GM12878 (cell line): ENCODE data around the gene EDA2R. TPM values are rescaled to one million over a fixed set of nuclear protein-coding genes. Genes with fewer than 3 reads are reported as not detected.

Experiments
- ATAC-seq: fragments of 200-7000 bp; cut with Tn5 transposase; 3 replicates; pipeline ENCODE4 v1.9.1; 2020; ENCODE audit warnings: mild to moderate bottlenecking, moderate library complexity
- BruUV-seq: library from RNA; stranded (reverse); fragments of 400-500 nt; replicated peaks from 2 replicates; lab custom pipeline; 2021; lab: Mats Ljungman, UMichigan
- CTCF ChIA-PET: fragments of 300-600 bp; sonication (Branson Sonifier 250); formaldehyde crosslinking; extraction: SDS; loops from one replicate; lab custom pipeline; 2021; ENCODE audit warnings: inconsistent platforms; lab: Yijun Ruan, JAX
- POLR2A ChIA-PET: fragments of 350-600 bp; formaldehyde crosslinking; extraction: SDS; loops from one replicate; lab custom pipeline; 2021; ENCODE audit warnings: inconsistent platforms; lab: Charles Lee
- RAD21 ChIA-PET: fragments of 300-600 bp; sonication (Branson Sonifier 250); formaldehyde crosslinking; loops from one replicate; lab custom pipeline; 2023; ENCODE audit warnings: antibody characterized with exemption; ENCODE audit not compliant: unreplicated experiment; lab: Charles Lee
- SMC1A ChIA-PET: fragments of 300-600 bp; sonication (Branson Sonifier 250); formaldehyde crosslinking; loops from one replicate; lab custom pipeline; 2023; ENCODE audit not compliant: unreplicated experiment, uncharacterized antibody; lab: Charles Lee
- DNase-seq: peaks from one replicate; pipeline ENCODE4 v3.0.0-alpha.2; 2011; ENCODE audit warnings: low read depth, low spot score
- FAIRE-seq: peaks from 3 replicates; lab custom pipeline; 2011; peaks lifted over from hg19 to GRCh38; lab: Jason Lieb, UNC
- H2AFZ ChIP-seq: 2 replicates; pipeline ENCODE4 v1.6.0; 2011; ENCODE audit warnings: low read depth, low read length, control low read depth; ENCODE audit not compliant: control insufficient read depth
- H3K27ac ChIP-seq: 2 replicates; pipeline ENCODE4 v1.5.1; 2011; ENCODE audit warnings: control low read depth; ENCODE audit not compliant: control insufficient read depth, insufficient read depth
- H3K27me3 ChIP-seq, 2 experiments: replicated peaks in 1 of 2; 2 replicates each; pipeline versions ENCODE4 v1.6.0 to v1.6.1; 2011; ENCODE audit warnings: low read length in 1 of 2; ENCODE audit not compliant: control insufficient read depth in 2 of 2, insufficient read depth in 2 of 2
- H3K36me3 ChIP-seq, 2 experiments: 2 replicates each; pipeline ENCODE4 v1.5.1; 2011; ENCODE audit warnings: low read length in 1 of 2; ENCODE audit not compliant: control insufficient read depth in 2 of 2, insufficient read depth in 2 of 2
- H3K4me1 ChIP-seq: 2 replicates; pipeline ENCODE4 v1.6.1; 2011; ENCODE audit warnings: mild to moderate bottlenecking, low read length, moderate library complexity, mixed read lengths; ENCODE audit not compliant: control insufficient read depth, insufficient read depth
- H3K4me2 ChIP-seq: 2 replicates; pipeline ENCODE4 v1.6.0; 2011; ENCODE audit warnings: control low read depth; ENCODE audit not compliant: control insufficient read depth, insufficient read depth
- H3K4me3 ChIP-seq: fragments of 200-600 bp; sonication (generic); 2 replicates; pipeline ENCODE4 v1.5.1; 2016
- H3K79me2 ChIP-seq: 2 replicates; pipeline ENCODE4 v1.6.0; 2011; ENCODE audit warnings: low read length; ENCODE audit not compliant: control insufficient read depth, insufficient read depth
- H3K9ac ChIP-seq: 2 replicates; pipeline ENCODE4 v1.8.0; 2011; ENCODE audit warnings: low read length, control low read depth, mixed read lengths; ENCODE audit not compliant: control insufficient read depth, insufficient read depth
- H3K9me3 ChIP-seq: replicated peaks from 3 replicates; pipeline ENCODE4 v1.5.1; 2011; ENCODE audit warnings: mild to moderate bottlenecking, low read length; ENCODE audit not compliant: control insufficient read depth, insufficient read depth
- H4K20me1 ChIP-seq: 2 replicates; pipeline ENCODE4 v1.6.0; 2011; ENCODE audit not compliant: control insufficient read depth, insufficient read depth
- ATF2 ChIP-seq: IDR thresholded peaks from 2 replicates; pipeline ENCODE4 v1.6.1; 2012; ENCODE audit warnings: low read length, inconsistent platforms
- BCLAF1 ChIP-seq: fragments of 450-650 bp; IDR thresholded peaks from 2 replicates; pipeline ENCODE4 v1.6.1; 2017; ENCODE audit warnings: antibody characterized with exemption, mild to moderate bottlenecking, moderate library complexity
- BRCA1 ChIP-seq: IDR thresholded peaks from 2 replicates; pipeline ENCODE4 v1.6.1; 2011; ENCODE audit warnings: low read depth, low read length, improper control_type of control experiment
- IKZF1 ChIP-seq: fragments of 450-650 bp; conservative IDR thresholded peaks from 2 replicates; pipeline ENCODE4 v1.6.1; 2017; ENCODE audit warnings: antibody characterized with exemption, mild to moderate bottlenecking
- JUND ChIP-seq: IDR thresholded peaks from 2 replicates; pipeline ENCODE4 v1.6.1; 2012; ENCODE audit warnings: low read depth, mild to moderate bottlenecking, low read length, improper control_type of control experiment, moderate library complexity
- KLF5 ChIP-seq: fragments of 450-650 bp; IDR thresholded peaks from 2 replicates; pipeline ENCODE4 v1.6.1; 2014; ENCODE audit warnings: mild to moderate bottlenecking; ENCODE audit not compliant: partially characterized antibody
- MLLT1 ChIP-seq: fragments of 450-650 bp; IDR thresholded peaks from 2 replicates; pipeline ENCODE4 v1.6.1; 2016; ENCODE audit warnings: mild to moderate bottlenecking
- REST ChIP-seq: IDR thresholded peaks from 2 replicates; pipeline ENCODE4 v1.6.1; 2012; ENCODE audit warnings: mild to moderate bottlenecking, low read depth, low read length
- ZNF687 ChIP-seq: fragments of 450-650 bp; IDR thresholded peaks from 2 replicates; pipeline ENCODE4 v1.6.1; 2017; ENCODE audit warnings: mild to moderate bottlenecking, moderate library complexity
- WGBS: methylation state at CpG from one replicate; pipeline ENCODE4 v1.1.6; 2016; ENCODE audit warnings: low lambda C conversion rate; ENCODE audit not compliant: insufficient replicate concordance, insufficient coverage; ENCODE audit errors: missing lambda C conversion rate; 5-methylcytosine and 5-hydroxymethylcytosine counted together
- in situ Hi-C: fragments of 300-500 bp; cut with MboI; formaldehyde crosslinking; loops from 9 replicates; pipeline ENCODE4 v1.14.3; 2018; ENCODE audit warnings: mixed read lengths
- intact Hi-C: fragments of 100-400 bp; cut with micrococcal nuclease; formaldehyde crosslinking; loops from one replicate; pipeline ENCODE4 v1.14.2; 2022; ENCODE audit not compliant: unreplicated experiment
- polyA plus RNA-seq, 11 experiments: library from polyadenylated mRNA; depleted of rRNA in 4 of 11; unstranded in 6 of 11; stranded (reverse) in 5 of 11; fragments of >200 nt; fragmentation: Nextera tagmentation in 4 of 11; fragmentation: Illumina TruSeq in 1 of 11; extraction: Ambion mirVana in 4 of 11; extraction: Trizol in 1 of 11; gene quantifications; 1 replicate in 1 of 11; 2 replicates in 10 of 11; pipeline versions ENCODE4 v1.2.1 to v1.2.3, GENCODE V29; 2011 to 2016; ENCODE audit warnings: inconsistent platforms in 2 of 11, missing spikeins in 2 of 11, low read depth in 1 of 11
- total RNA-seq, 4 experiments: library from RNA; depleted of rRNA in 3 of 4; stranded (reverse); fragments of >200 nt in 3 of 4; fragmentation: Illumina TruSeq in 1 of 4; extraction: Trizol in 1 of 4; gene quantifications; 2 replicates each; pipeline versions ENCODE4 v1.2.1 to v1.2.3, GENCODE V29; 2013 to 2021

The EDA2R gene
- total and polyA plus RNA-seq, 10 of the 15 experiments (the other 5 are each of a cell fraction or from before 2014, with no cell fraction given), result 3.3 to 33.5 (median 8.4) TPM

GRCh38 chrX:66677430-66677829 is 38.6 kb upstream of the EDA2R start (continued):
- no peak for TF ChIP-seq BCLAF1
- TF ChIP-seq JUND, result no peak
- no peak for TF ChIP-seq KLF5

- no peaks in the 10 kb centered on the region for H3K9me3 ChIP-seq
- DNase-seq, result no peak
- FAIRE-seq, result no peak
- H4K20me1 ChIP-seq, result no peaks in the 10 kb centered on the region
- H3K9ac ChIP-seq, result no peak overlapping the region
- no peaks in the 10 kb centered on the region for H3K27me3 ChIP-seq
- H2AFZ ChIP-seq, result no peak overlapping the region
- no peaks in the 10 kb centered on the region for H3K4me1 ChIP-seq
- no TSS peak for BruUV-seq
- intact Hi-C loops (no loop called here), in situ Hi-C loops (no loop called here)
- no peak overlapping the region for H3K4me2 ChIP-seq
- H3K79me2 ChIP-seq, result no peaks in the 10 kb centered on the region
- SMC1A ChIA-PET, result no interaction called here
- POLR2A ChIA-PET, result no interaction called here
- 0% methylated on average over 2 of the region's 2 CpGs for WGBS
- no peak overlapping the region for H3K4me3 ChIP-seq
- no peak for ATAC-seq
- CTCF ChIA-PET, result no interaction called here
- RAD21 ChIA-PET, result no interaction called here
- H3K36me3 ChIP-seq, result no peaks in the 10 kb centered on the region
- no peak overlapping the region for H3K27ac ChIP-seq
- no peak for TF ChIP-seq REST
- TF ChIP-seq IKZF1, result no peak
- TF ChIP-seq MLLT1, result no peak
- no peak for TF ChIP-seq BRCA1
- no peak for TF ChIP-seq ATF2
- no peak for TF ChIP-seq ZNF687
Observed at GRCh38 chrX:66676990-66677389, 38.1 kb upstream of the EDA2R start.
